Measurements from ENCODE around the gene SPOCK1.

SPOCK1 gene

GRCh38 chr5:137439645-137440044, 59.5 kb downstream of the SPOCK1 start:
- no peak for DNase-seq

GRCh38 chr5:137438932-137439331, 60.2 kb downstream of the SPOCK1 start:
- no peak for DNase-seq

- DNase-seq, result no peak
Observed at GRCh38 chr5:137437774-137438173, 61.4 kb downstream of the SPOCK1 start.

GRCh38 chr5:137433539-137433938, 65.6 kb downstream of the SPOCK1 start:
- DNase-seq, result no peak

- no peak for DNase-seq
Observed at GRCh38 chr5:137432376-137432775, 66.8 kb downstream of the SPOCK1 start.

GRCh38 chr5:137431051-137431450, 68.1 kb downstream of the SPOCK1 start:
- DNase-seq, result no peak

- DNase-seq, result no peak
Observed at GRCh38 chr5:137415231-137415681, 83.9 kb downstream of the SPOCK1 start.

GRCh38 chr5:137414112-137414755, 84.9 kb downstream of the SPOCK1 start:
- DNase-seq, result no peak

GRCh38 chr5:137412136-137412535, 87.0 kb downstream of the SPOCK1 start:
- no peak for DNase-seq

GRCh38 chr5:137410234-137411010, 88.7 kb downstream of the SPOCK1 start:
- DNase-seq, result no peak

GRCh38 chr5:137409736-137410135, 89.4 kb downstream of the SPOCK1 start:
- DNase-seq, result no peak

GRCh38 chr5:137407090-137407489, 92.0 kb downstream of the SPOCK1 start:
- DNase-seq, result no peak

GRCh38 chr5:137405393-137405792, 93.7 kb downstream of the SPOCK1 start:
- no peak for DNase-seq

GRCh38 chr5:137403869-137404268, 95.3 kb downstream of the SPOCK1 start:
- DNase-seq, result no peak

- no peak for DNase-seq
Observed at GRCh38 chr5:137402436-137403187, 96.5 kb downstream of the SPOCK1 start.

- no peak for DNase-seq
Observed at GRCh38 chr5:137401946-137402345, 97.2 kb downstream of the SPOCK1 start.

GRCh38 chr5:137400571-137400970, 98.6 kb downstream of the SPOCK1 start:
- DNase-seq, result no peak

GRCh38 chr5:137399911-137400310, 99.2 kb downstream of the SPOCK1 start:
- DNase-seq, result no peak

GRCh38 chr5:137398751-137399150, 100.4 kb downstream of the SPOCK1 start:
- no peak for DNase-seq

GRCh38 chr5:137398154-137398553, 101.0 kb downstream of the SPOCK1 start:
- DNase-seq, result no peak

GRCh38 chr5:137395011-137395755, 103.9 kb downstream of the SPOCK1 start:
- no peak for DNase-seq

GRCh38 chr5:137394380-137394779, 104.7 kb downstream of the SPOCK1 start:
- DNase-seq, result no peak
